Neural progenitor cell (in vitro differentiated cells): Measurements from ENCODE around the gene TEAD1.

Experiments
- EZH2 ChIP-seq: fragments of 200-600 bp; sonication (generic); IDR thresholded peaks from 2 replicates; pipeline ENCODE4 v1.6.1; 2017; ENCODE audit warnings: antibody characterized with exemption, mild to moderate bottlenecking, moderate library complexity
- EZH2phosphoT487 ChIP-seq: fragments of 200-600 bp; sonication (generic); IDR thresholded peaks from 2 replicates; pipeline ENCODE4 v1.6.1; 2017; ENCODE audit warnings: antibody characterized with exemption
- TF ChIP-seq, protein P1 (sequence below): fragments of 200-600 bp; sonication (generic); IDR thresholded peaks from 2 replicates; pipeline ENCODE4 v1.5.1; 2017; ENCODE audit warnings: antibody characterized with exemption, mild to moderate bottlenecking

DNA sequence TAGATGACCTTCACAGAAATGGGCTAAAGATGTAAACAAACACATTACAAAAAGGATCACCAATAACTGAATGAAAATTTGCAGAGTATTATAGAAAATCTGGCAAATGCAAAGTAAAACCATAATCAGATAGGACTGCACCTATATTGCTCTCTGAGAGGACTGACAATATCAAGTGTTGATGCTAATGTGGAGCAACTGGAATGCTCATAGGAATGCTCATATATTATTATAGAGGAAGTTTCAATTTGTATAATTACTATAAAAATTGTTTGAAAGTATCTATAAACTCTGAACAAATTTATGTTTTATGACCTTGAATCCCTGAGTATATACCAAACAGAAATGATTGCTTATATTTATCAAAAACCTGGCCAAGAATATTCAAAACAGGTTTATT is 18.4 kb upstream of the TEAD1 start:
- TF ChIP-seq, protein P1, sequence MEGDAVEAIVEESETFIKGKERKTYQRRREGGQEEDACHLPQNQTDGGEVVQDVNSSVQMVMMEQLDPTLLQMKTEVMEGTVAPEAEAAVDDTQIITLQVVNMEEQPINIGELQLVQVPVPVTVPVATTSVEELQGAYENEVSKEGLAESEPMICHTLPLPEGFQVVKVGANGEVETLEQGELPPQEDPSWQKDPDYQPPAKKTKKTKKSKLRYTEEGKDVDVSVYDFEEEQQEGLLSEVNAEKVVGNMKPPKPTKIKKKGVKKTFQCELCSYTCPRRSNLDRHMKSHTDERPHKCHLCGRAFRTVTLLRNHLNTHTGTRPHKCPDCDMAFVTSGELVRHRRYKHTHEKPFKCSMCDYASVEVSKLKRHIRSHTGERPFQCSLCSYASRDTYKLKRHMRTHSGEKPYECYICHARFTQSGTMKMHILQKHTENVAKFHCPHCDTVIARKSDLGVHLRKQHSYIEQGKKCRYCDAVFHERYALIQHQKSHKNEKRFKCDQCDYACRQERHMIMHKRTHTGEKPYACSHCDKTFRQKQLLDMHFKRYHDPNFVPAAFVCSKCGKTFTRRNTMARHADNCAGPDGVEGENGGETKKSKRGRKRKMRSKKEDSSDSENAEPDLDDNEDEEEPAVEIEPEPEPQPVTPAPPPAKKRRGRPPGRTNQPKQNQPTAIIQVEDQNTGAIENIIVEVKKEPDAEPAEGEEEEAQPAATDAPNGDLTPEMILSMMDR: no peak
- TF ChIP-seq EZH2 (no peak), EZH2phosphoT487 (no peak)
